Ammon's horn (tissue), 1 donor: ENCODE measurements around the gene ZP2.
"Not testable (repeated sequence)": the region's sequence is repeated elsewhere in the genome, so short reads cannot be mapped to it uniquely, and the experiment has no call there.

Experiments used
- DNase-seq: peaks from one replicate; pipeline ENCODE4 v3.0.0-alpha.2; 2016; ENCODE audit warnings: low spot score

The ZP2 gene

DNA sequence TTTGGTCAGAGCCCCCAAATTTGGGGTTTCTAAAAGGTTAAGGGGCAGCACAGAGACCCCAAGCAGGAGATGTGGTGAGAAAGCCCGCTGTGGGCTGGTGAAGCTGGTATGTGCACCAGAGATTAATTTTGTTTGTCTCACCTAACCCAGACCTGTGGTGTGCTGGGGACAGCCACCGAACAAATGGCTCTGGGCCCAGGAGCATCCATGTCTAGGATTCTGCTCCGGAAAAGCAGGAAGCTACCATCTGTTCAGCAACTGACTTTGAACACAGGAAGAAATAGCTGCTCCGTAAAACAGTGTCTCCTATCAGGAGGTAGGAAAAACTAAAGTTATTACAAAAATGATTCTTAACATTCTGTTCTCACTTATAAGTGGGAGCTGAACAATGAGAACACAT, 2.7 kb upstream of the ZP2 start:
- DNase-seq: no peak

DNA sequence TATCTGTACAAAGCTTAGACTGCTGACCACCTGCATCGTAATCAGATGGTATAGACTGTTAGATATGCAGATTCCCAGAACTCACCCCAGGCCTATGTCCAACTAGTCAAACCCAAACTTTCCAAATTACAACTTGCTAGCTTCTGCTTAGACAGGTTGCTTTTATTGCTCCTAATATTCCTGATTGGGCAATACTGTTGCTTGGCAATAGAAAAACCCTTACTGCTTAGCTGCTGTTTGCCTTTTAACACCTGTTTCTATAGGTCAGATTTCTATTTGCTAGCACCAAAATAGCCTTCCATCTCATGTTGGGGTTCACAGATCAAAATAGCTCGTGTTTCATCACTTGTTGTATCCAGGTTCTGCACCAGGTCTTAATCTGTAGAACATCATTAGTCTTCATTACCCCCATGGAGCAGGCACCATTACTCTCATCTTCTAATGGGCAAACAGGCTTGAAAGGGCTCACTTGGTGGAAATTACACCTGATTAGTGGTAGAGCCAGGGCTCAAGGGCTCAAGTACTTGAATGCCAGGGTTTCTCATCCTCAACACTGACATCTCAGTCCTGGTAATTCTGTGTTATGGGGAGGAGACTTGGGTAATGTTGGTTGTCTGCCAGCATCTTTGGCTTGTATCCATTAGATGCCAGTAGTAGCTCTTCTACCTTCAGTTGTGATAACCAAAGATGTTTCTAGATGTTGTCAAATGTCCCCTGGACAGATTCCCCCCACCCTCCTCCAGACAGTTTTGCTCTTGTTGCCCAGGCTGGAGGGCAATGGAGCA, 2.7 kb downstream of the ZP2 start:
- DNase-seq: no peak

DNA sequence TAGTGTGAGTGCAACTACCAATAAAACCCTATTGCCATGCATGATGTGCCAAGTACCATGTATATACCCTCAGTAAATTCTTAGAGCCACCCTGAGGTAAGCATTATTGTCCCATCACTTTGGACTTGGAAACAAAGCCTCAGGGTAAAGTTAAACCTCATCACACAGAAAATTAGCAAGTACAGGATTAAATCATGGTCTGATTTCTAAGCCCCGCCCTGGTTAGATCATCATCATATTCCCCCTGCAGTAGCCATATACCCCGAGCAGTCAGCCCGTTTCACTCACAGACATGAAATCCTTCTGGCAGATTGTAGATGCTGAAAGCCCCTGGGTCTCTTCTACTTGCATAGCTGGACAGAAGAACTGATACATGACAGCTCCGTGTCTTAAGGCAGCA, 4.8 kb downstream of the ZP2 start:
- no peak for DNase-seq

DNA sequence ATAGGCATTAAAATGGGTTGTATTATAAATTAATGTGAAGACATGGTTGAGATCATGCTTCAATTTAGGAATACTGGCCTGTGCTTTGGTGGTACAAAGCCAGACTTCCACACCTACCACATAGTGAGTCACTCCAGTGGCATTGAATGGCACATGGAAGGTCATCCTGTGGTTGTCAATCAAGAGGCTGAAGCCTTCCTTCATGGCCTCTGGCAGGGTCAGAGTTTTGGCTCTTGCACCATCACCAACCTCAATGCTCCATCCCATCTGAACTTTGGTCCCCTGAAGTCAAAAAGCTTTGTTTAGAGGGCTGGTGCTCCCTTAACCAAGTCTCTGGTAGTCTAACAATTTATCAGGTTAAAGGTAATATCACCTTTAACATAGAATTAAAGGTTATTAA, 6.1 kb downstream of the ZP2 start:
- no peak for DNase-seq

DNA sequence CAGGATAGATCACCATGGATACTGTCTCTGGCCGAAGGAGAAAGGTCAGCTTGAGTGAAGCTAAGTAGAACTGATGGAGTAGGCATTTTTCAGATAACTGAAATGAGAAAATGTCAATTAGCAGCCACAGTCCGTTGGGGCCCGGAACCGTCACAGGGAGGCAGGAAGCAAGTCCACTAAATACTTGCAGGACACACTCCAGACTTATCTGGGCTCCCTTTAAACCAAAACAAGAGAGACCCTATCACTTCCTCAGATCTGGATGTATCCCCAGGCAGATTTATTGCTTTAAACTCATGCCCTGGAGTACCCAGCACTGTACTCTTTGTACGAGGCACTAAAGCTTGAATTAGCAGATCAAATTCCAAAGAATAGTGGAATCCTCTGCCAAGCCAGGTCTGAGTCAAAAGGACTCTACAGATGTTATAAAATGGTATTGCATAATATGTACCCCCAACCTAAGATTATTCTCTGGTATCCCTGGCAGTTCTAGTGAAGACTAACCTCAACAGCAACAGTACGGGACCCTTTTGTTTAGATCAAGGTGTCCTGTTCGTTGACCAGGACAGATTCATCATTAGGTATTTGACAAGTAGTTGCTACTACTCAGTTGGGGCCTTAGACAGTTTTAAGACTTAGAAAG, 8.1 kb downstream of the ZP2 start:
- no peak for DNase-seq

DNA sequence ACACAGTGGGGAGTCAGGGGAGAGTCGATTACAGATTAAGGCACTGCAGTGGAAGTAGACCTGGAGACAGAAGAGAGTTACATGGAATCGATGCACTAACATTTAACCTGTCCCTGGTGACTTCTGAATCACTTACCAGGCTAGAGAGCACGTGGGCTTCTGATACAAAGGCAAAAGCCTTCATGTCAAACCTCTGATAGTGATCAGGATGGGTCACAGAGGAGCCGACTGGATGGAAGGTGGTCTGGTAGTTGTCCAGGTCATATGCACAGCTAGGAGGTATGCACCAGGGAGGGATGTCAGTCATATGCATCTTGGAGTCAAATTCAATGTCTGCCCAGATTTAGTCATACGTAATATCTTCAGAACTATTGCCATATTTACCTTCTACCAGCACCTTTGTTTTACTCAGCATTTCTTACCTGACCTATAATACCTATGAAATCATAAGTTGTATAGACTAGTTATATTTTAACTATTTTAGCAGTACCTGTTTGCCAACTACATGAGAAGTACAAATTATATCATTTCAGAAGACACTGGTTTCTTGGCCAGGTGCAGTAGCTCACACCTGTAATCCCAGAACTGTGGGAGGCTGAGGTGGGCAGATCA, 11.7 kb downstream of the ZP2 start:
- no peak for DNase-seq

DNA sequence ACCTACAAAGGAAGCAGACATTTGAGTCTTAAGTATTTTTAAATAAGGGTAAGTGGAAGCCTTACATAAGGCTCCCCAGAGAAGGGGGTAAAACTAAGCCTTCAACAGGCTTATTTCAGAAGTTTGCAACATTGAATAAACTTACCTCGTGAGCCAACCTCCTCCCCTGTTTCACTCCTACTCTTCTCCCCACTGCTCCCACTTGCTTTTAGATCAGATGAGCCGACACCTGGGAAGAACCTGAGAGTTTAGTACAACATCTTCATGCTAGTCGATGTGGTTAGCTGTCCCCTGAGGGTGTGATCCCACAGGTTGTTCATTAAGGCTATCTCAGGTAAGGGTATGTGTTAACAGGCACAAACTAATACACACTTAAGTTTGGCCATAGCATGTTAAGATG, 13.8 kb downstream of the ZP2 start:
- DNase-seq: no peak

DNA sequence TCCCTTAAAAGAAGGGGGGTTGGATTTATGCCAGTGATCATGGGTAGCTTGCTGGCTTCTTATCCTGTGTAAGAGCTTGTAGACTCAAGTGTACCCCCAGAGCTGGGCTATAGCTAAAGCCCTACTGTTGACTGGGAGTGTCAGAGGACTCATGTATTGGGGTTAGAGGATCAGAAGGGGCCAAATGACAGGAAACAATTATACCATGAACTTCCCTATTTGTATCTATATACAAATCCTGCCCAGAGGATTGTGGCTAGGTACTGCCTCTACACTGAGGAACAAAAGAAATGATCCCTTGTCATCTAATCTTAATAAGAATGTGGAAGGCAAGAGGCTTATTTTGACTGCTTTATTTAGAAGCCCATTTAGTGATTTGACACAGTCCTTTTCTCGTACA, 14.3 kb downstream of the ZP2 start:
- DNase-seq: no peak

DNA sequence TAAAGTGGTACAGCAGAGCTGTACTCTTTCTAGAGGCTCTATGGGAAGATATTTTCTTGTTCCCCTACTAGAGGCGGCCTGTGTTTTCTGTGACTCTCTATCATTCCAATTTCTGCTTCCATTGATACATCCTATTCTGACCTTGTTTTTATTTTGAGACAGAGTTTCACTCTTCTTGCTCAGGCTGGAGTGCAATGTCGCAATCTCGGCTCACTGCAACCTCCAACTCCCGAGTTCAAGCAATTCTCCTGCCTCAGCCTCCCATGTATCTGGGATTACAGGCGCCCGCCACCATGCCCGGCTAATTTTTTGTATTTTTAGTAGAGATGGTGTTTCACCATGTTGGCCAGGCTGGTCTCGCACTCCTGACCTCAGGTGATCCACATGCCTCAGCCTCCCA, 16.0 kb downstream of the ZP2 start:
- not testable (repeated sequence) for DNase-seq

DNA sequence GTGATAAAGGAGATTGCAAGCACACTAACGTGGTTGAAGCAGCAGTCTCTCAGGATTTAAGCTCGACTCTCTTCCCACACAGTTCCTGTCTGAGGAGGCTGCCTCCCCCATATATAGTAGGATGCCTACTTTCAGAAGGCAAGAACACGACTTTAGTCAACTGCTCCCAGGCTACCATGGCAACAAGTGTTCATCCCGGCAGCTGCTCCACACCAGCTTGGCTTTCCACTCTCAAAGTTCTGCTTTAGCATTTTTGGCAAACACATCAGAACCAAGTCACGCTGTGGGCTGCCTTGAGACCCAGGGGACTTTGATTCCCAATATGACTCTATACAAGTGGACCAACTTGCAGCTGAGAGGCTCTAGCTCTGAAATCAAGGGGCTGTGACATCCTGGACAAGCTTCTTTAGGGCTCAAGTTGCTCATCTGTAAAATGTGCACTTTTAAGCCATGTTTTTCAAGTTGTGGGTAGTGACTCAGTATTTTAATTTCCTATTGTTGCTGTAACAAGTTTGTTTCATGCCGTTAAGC, 16.5 kb downstream of the ZP2 start:
- DNase-seq: peak; percentile 48

DNA sequence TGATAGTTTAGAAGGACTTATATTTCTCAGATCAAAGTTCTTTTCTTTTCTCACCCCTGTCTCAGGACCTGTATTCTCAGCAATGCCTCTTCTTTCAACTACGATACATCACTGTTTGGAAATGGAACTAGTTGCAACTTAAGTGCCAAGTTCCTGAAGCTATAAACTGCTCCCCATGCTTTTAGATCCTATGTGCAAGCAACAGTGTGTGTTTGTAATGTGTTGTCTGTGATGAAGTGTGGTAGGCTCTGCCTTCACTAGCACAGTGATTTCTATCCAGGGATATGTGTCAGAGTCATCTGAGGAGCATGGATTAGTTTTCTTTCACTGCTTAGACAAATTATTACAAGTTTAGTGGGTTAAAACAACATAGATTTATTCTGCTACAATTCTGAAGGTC, 18.4 kb downstream of the ZP2 start:
- DNase-seq: no peak

DNA sequence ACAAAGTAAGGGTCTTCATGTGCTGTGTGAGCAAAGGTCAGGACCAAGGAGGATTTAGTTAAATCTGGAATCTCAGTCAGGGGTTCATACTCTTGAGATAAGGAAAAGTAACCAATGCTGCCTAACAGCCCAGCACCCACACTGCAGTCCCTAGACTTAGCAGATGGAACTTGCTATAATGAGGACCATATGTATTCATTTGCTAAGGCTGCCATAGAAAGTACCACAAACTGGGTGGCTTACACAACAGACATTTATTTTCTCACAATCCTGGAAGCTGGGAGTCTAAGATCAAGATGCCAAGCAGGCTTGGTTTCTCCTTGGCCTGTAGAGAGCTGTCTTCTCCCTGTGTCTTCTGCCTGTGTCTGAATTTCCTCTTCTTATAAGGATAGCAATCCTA, 20.8 kb downstream of the ZP2 start:
- DNase-seq: no peak

DNA sequence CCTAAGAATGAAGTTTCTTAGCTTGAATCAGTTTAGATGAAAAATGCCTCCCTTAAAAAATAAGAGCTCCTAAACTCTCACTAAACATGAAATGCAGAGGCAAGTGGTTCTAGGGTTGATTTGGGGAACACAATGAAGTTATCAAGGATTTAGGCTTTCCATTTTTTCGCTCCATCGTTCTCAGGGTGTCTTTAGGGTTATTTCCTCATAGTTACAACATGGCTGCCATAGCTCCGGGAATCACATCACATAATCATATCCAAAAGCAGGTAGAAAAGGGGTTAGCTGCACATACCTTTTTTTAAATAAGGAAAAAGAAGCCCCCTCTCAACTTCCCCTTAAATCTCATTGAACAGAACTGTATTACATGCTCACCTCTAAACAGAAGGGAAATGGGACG, 21.4 kb downstream of the ZP2 start:
- DNase-seq: no peak

DNA sequence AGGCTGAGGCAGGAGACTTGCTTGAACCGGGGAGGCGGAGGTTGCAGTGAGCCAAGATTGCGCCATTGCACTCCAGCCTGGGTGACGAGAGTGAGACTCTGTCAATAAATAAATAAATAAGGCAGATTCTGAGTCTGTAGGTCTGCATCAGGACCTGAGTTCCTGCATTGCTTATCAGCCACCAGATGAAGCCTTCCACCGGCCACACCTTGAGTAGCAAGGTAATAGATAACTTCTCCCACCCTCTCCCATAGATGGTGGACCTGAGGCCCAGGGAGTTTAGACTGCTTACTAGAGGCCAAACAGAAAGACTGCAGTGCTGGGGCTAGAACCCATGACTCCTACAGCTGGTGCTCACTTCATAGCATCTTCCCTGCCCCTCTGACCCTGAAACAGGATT, 22.1 kb downstream of the ZP2 start:
- no peak for DNase-seq

DNA sequence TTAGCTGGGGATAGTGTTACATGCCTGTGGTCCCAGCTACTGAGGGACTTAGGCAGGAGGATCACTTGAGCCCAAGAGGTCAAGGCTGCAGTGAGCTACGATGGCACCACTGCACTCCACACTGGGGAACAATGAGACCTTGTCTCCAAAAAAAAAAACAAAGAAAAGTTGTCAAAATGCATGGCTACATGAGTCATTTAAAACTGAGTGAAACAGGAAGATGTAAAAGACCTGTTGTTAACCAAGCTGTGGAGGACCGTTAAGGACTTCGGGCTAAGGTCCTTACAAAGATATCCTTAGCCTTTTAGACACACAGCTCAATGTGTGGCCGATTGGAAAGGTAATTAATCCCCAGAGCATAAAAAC, 25.1 kb downstream of the ZP2 start:
- no peak for DNase-seq

DNA sequence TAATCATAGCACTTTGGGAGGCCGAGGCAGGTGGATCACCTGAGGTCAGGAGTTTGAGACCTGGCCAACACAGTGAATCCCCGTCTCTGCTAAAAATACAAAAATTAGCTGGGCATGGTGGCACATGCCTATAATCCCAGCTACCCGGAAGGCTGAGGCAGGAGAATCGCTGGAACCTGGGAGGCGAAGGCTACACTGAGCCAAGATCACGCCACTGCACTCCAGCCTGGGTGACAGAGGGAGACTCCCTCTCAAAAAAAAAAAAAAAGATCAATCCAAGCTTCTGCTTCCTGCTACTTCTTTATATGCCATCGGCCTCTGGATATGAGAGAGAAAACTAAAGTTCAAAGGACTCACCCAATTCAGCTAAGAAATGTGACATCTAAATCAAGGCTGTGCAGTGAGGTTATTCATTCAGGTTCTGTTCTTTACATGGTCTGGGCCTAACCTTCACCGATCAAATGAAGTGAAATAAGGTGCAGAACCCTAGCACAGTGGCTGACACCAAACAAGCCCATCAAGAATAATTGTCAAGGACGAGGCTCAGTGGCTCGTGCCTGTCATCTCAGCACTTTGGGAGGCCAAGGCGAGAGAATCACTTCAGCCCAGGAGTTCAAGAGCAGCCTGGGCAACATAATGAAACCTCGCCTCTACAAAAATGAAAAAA, 25.6 kb downstream of the ZP2 start:
- DNase-seq: no peak

DNA sequence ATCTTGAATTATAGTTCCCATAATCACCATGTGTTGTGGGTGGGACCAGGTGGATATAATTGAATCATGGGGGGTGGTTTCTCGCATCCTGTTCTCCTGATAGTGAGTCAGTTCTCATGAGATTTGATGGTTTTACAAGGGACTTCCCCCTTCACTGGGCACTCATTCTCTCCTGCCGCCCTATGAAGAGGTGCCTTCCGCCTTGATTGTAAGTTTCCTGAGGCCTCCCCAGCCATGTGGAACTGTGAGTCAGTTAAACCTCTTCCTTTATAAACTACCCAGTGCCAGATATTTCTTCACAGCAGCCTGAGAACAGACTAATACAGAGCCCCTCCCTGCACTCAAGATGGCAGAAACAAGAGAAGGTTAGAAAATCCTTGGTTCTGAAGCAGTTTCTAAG, 26.5 kb downstream of the ZP2 start:
- no peak for DNase-seq

DNA sequence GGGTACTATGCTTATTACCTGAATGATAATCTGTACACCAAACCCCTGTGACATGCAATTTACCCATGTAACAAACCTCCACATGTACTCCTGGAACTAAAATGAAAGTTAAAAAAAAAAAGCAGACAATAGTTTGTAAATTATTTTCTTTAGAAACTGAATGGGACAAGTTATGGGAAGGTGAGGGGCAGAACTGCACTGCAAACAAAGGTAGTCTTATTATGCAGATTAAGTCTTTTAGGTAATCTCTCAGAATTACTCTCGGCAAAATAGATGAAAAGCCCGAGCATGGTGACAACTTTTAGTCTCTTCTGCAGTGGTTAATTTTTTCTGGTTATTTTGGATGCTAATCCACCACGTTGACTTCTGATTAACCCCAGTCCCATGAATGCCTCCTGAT, 27.4 kb downstream of the ZP2 start:
- DNase-seq: no peak

DNA sequence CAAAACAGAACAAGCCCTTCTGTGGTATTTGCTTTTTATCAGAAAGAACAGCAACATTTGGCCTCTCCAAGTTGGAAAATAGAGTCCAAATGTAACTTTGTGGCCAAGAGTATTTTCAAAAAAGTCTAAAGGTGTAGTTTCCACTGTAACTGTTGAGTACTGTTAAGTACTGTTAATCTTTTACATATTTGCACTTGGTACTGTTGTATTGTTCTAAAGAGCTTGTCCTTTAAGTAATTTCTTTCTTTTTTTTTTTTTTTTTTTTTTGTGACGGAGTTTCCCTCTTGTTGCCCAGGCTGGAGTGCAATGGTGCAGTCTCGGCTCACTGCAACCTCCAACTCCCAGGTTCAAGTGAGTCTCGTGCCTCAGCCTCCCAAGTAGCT, 31.4 kb downstream of the ZP2 start:
- DNase-seq: no peak

DNA sequence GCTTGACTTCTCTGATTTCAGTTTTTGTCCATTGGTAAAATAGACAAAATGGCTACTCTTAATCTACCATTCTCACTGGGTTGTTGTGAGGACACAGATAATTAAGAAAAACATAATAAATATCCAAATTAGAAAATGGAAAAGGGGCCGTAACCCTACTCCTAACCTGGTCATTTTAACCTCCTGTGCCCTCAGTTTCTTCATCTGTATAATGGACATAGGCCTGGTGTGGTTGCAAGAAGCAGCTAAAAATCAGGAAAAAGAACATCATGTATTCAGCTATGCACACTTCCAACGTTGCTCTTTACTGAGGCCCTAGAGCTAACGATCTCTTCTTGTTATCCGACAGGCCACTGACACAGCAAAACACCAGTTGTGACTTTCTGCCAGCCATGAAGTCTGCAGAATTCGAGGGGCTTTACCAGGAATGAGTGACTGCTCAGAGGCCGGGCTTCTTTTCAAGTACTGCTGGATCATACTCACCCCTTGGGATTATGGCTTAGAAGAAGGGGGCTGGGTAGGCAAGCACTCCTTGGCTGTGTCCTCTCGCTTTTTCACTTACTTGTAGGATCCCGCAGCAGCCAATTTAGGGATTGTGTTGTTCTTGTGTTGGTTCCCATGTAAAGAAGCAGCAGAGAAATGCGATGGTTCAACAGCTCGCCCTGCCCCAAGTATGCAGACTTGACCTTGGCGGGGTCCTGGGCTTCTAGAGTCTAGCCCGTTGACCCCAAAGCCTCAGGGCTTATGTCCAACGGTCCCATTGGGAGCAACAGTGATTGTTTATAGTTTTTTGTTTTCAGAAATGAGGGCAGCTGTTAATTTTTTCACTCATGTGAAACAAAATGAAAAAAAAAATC, 32.0 kb downstream of the ZP2 start:
- DNase-seq: no peak

DNA sequence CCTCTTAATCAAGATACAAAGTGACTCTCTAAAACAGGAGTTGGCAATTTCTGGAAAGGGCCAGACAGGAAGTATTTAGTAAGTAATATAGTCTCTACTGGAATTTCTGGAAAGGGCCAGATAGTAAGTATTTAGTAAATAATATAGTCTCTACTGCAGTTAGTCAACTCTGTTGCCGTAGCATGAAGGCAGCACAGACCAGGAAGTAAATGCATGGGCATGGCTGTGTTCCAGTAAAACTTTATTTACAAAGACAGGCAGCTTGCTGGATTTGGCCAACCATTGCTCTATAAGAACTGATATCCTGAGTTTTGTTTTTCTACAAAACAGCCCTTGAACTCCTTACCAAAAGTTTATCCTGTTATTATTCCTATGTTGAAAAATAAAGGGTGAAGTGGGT, 36.0 kb downstream of the ZP2 start:
- DNase-seq: no peak

DNA sequence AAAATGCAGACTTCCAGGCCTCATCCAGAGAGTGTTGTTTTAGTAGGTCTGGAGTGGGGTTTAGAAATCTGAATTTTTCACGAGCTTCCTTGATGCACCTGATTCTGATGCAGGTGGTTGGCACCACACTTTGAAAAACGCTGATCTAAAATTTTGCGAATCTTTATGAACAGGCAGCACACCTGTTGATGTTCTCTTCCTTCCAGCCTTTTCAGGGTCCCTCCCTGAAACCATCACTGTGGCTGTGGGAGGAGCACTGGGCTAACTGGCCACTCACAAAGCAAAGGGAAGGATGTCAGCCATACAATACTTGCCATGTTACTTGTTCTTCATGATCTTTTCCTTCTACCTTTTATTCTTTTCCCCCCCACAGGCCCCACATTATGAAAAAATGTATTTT, 38.7 kb downstream of the ZP2 start:
- DNase-seq: no peak
